Hepatocyte (in vitro differentiated cells): ENCODE measurements around the gene SPACA4.

Experiments
- EZH2 ChIP-seq: fragments of 200-600 bp; sonication (generic); IDR thresholded peaks from 2 replicates; pipeline ENCODE4 v1.6.1; 2016; ENCODE audit warnings: antibody characterized with exemption, mild to moderate bottlenecking, borderline replicate concordance
- EZH2phosphoT487 ChIP-seq: fragments of 200-600 bp; sonication (generic); IDR thresholded peaks from one replicate; pipeline ENCODE4 v1.6.1; 2018; ENCODE audit warnings: antibody characterized with exemption, mild to moderate bottlenecking, low read depth, moderate library complexity; ENCODE audit not compliant: unreplicated experiment, severe bottlenecking
- TF ChIP-seq, protein P1 (sequence below): fragments of 200-600 bp; sonication (generic); IDR thresholded peaks from 2 replicates; pipeline ENCODE4 v1.5.1; 2016; ENCODE audit warnings: antibody characterized with exemption, mild to moderate bottlenecking; ENCODE audit not compliant: poor library complexity

DNA sequence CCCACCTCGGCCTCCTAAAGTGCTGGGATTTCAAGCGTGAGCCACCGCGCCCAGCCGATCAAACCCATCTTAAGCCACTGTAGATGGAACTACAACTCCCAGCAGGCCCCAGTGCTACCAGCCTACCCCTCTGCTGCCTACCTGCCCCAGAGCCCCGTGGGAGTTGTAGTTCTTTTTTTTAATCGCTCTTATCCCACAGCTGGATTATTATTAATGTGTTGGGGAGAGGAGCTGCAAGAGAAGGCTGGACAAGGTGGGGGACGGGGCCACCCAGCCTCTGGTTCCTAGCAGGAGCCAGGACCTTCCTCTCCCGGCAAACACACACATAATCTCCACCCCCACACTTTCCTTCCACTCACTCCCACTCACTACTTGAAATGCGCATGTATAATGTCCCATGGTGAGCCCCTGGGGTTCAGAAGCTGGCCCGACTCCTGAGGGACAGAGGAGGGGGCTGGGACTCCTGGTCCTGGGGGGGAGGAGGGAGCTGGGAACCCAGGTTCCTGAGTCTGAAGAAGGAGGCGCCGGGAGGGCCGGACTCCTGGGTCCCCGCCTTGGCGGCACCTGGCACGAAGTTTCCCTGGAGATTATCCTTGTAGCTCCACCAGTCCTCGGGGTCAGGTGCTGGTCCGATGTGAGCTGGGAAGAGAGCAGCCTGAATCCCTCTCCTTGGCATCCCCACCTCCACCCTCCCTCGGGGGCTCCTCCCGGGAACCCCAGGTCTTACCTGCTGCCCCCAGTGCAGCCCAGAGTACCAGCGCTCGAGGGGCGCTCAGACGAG lies 38.5 kb downstream of the SPACA4 start:
- TF ChIP-seq, protein P1, sequence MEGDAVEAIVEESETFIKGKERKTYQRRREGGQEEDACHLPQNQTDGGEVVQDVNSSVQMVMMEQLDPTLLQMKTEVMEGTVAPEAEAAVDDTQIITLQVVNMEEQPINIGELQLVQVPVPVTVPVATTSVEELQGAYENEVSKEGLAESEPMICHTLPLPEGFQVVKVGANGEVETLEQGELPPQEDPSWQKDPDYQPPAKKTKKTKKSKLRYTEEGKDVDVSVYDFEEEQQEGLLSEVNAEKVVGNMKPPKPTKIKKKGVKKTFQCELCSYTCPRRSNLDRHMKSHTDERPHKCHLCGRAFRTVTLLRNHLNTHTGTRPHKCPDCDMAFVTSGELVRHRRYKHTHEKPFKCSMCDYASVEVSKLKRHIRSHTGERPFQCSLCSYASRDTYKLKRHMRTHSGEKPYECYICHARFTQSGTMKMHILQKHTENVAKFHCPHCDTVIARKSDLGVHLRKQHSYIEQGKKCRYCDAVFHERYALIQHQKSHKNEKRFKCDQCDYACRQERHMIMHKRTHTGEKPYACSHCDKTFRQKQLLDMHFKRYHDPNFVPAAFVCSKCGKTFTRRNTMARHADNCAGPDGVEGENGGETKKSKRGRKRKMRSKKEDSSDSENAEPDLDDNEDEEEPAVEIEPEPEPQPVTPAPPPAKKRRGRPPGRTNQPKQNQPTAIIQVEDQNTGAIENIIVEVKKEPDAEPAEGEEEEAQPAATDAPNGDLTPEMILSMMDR, result no peak
- TF ChIP-seq EZH2, result no peak
- TF ChIP-seq EZH2phosphoT487, result no peak
